Neural progenitor cell (in vitro differentiated cells): ENCODE results near the gene LAMA2. TPM values are rescaled to one million over a fixed set of nuclear protein-coding genes. Genes with fewer than 3 reads are reported as not detected.
"Not testable (repeated sequence)": the region's sequence is repeated elsewhere in the genome, so short reads cannot be mapped to it uniquely, and the experiment has no call there.

ENCODE experiments used
- DNase-seq: peaks from one replicate; pipeline ENCODE4 v3.0.0-alpha.2; 2016; ENCODE audit warnings: low spot score
- H2AFZ ChIP-seq: fragments of 200-600 bp; sonication (generic); replicated peaks from 2 replicates; pipeline ENCODE4 v1.6.1; 2016; ENCODE audit warnings: antibody characterized with exemption
- H3F3A ChIP-seq: fragments of 200-600 bp; sonication (generic); 2 replicates; pipeline ENCODE4 v1.6.1; 2016; ENCODE audit warnings: antibody characterized with exemption, low read depth
- H3K27ac ChIP-seq: fragments of 200-600 bp; sonication (generic); 2 replicates; pipeline ENCODE4 v1.5.1; 2016; ENCODE audit warnings: mild to moderate bottlenecking
- H3K27me3 ChIP-seq: fragments of 200-600 bp; sonication (generic); 2 replicates; pipeline ENCODE4 v1.6.1; 2016; ENCODE audit warnings: mild to moderate bottlenecking, moderate library complexity
- H3K36me3 ChIP-seq: fragments of 200-600 bp; sonication (generic); 2 replicates; pipeline ENCODE4 v1.5.1; 2016
- H3K4me1 ChIP-seq: fragments of 200-600 bp; sonication (generic); 2 replicates; pipeline ENCODE4 v1.6.1; 2016; ENCODE audit warnings: mixed run types
- H3K4me2 ChIP-seq: fragments of 200-600 bp; sonication (generic); 2 replicates; pipeline ENCODE4 v1.6.1; 2016
- H3K4me3 ChIP-seq: fragments of 200-600 bp; sonication (generic); 2 replicates; pipeline ENCODE4 v1.5.1; 2016
- H3K79me2 ChIP-seq: fragments of 200-600 bp; sonication (generic); 2 replicates; pipeline ENCODE4 v1.6.1; 2016; ENCODE audit warnings: low read depth
- H3K9ac ChIP-seq: fragments of 200-600 bp; sonication (generic); 2 replicates; pipeline ENCODE4 v1.6.1; 2016
- H3K9me3 ChIP-seq: fragments of 200-600 bp; sonication (generic); 2 replicates; pipeline ENCODE4 v1.5.1; 2016; ENCODE audit warnings: low read depth
- H4K20me1 ChIP-seq: fragments of 200-600 bp; sonication (generic); 2 replicates; pipeline ENCODE4 v1.6.1; 2016; ENCODE audit warnings: low read depth
- H3K27ac Mint-ChIP-seq: 3 replicates; pipeline ENCODE4 v1.8.0; 2021; ENCODE audit warnings: mixed read lengths
- H3K27me3 Mint-ChIP-seq: 2 replicates; pipeline ENCODE4 v1.8.0; 2022; ENCODE audit warnings: low read depth, mild to moderate bottlenecking, inconsistent platforms, moderate library complexity, mixed read lengths; ENCODE audit not compliant: insufficient read depth
- H3K36me3 Mint-ChIP-seq: 3 replicates; pipeline ENCODE4 v1.8.0; 2021; ENCODE audit warnings: mixed read lengths
- H3K4me1 Mint-ChIP-seq: 3 replicates; pipeline ENCODE4 v1.8.0; 2021; ENCODE audit warnings: mixed read lengths
- H3K4me3 Mint-ChIP-seq: 3 replicates; pipeline ENCODE4 v1.8.0; 2021; ENCODE audit warnings: mild to moderate bottlenecking, moderate library complexity, mixed read lengths
- H3K9me3 Mint-ChIP-seq: 3 replicates; pipeline ENCODE4 v1.8.0; 2020; ENCODE audit warnings: mixed read lengths
- CTCF ChIP-seq: fragments of 200-600 bp; sonication (generic); IDR thresholded peaks from 2 replicates; pipeline ENCODE4 v1.5.1; 2017; ENCODE audit warnings: antibody characterized with exemption, mild to moderate bottlenecking
- EZH2 ChIP-seq: fragments of 200-600 bp; sonication (generic); IDR thresholded peaks from 2 replicates; pipeline ENCODE4 v1.6.1; 2017; ENCODE audit warnings: antibody characterized with exemption, mild to moderate bottlenecking, moderate library complexity
- EZH2phosphoT487 ChIP-seq: fragments of 200-600 bp; sonication (generic); IDR thresholded peaks from 2 replicates; pipeline ENCODE4 v1.6.1; 2017; ENCODE audit warnings: antibody characterized with exemption
- total RNA-seq: library from RNA; depleted of rRNA; stranded (reverse); fragments of >200 nt; gene quantifications from 2 replicates; pipeline ENCODE4 v1.2.3, GENCODE V29; 2015; ENCODE audit warnings: low replicate concordance

LAMA2 gene
- total RNA-seq, 1 donor from 2014 or later, result 1.5 TPM

DNA sequence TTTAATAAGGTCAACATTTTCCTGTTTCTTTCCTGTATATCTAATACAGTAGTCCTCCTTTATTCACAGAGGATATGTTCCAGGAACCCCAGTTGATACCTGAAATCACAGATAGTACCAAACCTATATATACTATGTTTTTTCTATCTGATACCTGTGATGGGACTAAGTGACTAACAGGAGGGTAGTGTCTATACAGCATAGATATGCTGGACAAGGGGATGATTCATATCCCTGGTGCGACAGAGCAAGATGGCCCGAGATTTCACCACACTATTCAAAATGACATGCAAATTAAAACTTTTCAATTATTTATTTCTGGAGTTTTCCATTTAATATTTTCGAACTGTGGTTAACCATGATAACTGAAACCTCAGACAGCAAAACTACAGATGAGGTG is 281.1 kb downstream of the LAMA2 start:
- no peaks in the 10 kb centered on the region for H3K36me3 ChIP-seq
- no peaks in the 10 kb centered on the region for H3K9me3 Mint-ChIP-seq
- H2AFZ ChIP-seq, result no peak overlapping the region
- no peaks in the 10 kb centered on the region for H3K27me3 ChIP-seq
- no peaks in the 10 kb centered on the region for H3K79me2 ChIP-seq
- H3K27ac ChIP-seq, result no peak overlapping the region
- no peaks in the 10 kb centered on the region for H3F3A ChIP-seq
- H4K20me1 ChIP-seq, result no peaks in the 10 kb centered on the region
- no peak overlapping the region for H3K4me3 ChIP-seq
- H3K27me3 Mint-ChIP-seq, result no peaks in the 10 kb centered on the region
- H3K4me1 Mint-ChIP-seq, result no peaks in the 10 kb centered on the region
- no peaks in the 10 kb centered on the region for H3K36me3 Mint-ChIP-seq
- no peak overlapping the region for H3K4me3 Mint-ChIP-seq
- TF ChIP-seq CTCF (no peak), EZH2phosphoT487 (no peak), EZH2 (no peak)
- H3K9ac ChIP-seq, result no peak overlapping the region
- H3K4me1 ChIP-seq, result no peaks in the 10 kb centered on the region
- H3K4me2 ChIP-seq, result no peak overlapping the region
- H3K9me3 ChIP-seq, result no peaks in the 10 kb centered on the region
- H3K27ac Mint-ChIP-seq, result no peak overlapping the region
- DNase-seq, result no peak

GRCh38 chr6:129172279-129172995 is 289.5 kb downstream of the LAMA2 start:
- H3K36me3 ChIP-seq, H3K27me3 Mint-ChIP-seq, H3K4me1 Mint-ChIP-seq, H3K27me3 ChIP-seq, H3F3A ChIP-seq, H3K9me3 ChIP-seq, H3K27ac Mint-ChIP-seq, H3K4me1 ChIP-seq, H3K27ac ChIP-seq, H3K79me2 ChIP-seq, H3K9ac ChIP-seq, H3K36me3 Mint-ChIP-seq, H3K9me3 Mint-ChIP-seq, H4K20me1 ChIP-seq: not testable (repeated sequence)
- Histone ChIP-seq H2AFZ (peak overlapping the region; percentile 93), H3K4me3 (peak overlapping the region; percentile 55), H3K4me2 (peak overlapping the region; percentile 74)
- DNase-seq, result peak; percentile 70
- peak overlapping the region; percentile 75 for H3K4me3 Mint-ChIP-seq

- no peaks in the 10 kb centered on the region for H3K36me3 ChIP-seq
- H4K20me1 ChIP-seq, result no peaks in the 10 kb centered on the region
- H3K36me3 Mint-ChIP-seq, result no peaks in the 10 kb centered on the region
- H3K27me3 ChIP-seq, result no peaks in the 10 kb centered on the region
- H3K9me3 Mint-ChIP-seq, result peaks cover 4% of the 10 kb centered on the region
- no peak overlapping the region for H2AFZ ChIP-seq
- no peak overlapping the region for H3K4me3 Mint-ChIP-seq
- no peak overlapping the region for H3K27ac ChIP-seq
- H3F3A ChIP-seq, result no peaks in the 10 kb centered on the region
- no peak overlapping the region for H3K4me3 ChIP-seq
- H3K79me2 ChIP-seq, result no peaks in the 10 kb centered on the region
- H3K9ac ChIP-seq, result no peak overlapping the region
- H3K27me3 Mint-ChIP-seq, result peaks cover 2% of the 10 kb centered on the region
- H3K27ac Mint-ChIP-seq, result no peak overlapping the region
- no peak overlapping the region for H3K4me2 ChIP-seq
- H3K9me3 ChIP-seq, result no peaks in the 10 kb centered on the region
- DNase-seq, result no peak
- H3K4me1 ChIP-seq, result no peaks in the 10 kb centered on the region
- H3K4me1 Mint-ChIP-seq, result peaks cover 6% of the 10 kb centered on the region
- no peak for TF ChIP-seq CTCF
- no peak for TF ChIP-seq EZH2
- TF ChIP-seq EZH2phosphoT487, result no peak
Observed at GRCh38 chr6:129175066-129175465, 292.1 kb downstream of the LAMA2 start.

DNA sequence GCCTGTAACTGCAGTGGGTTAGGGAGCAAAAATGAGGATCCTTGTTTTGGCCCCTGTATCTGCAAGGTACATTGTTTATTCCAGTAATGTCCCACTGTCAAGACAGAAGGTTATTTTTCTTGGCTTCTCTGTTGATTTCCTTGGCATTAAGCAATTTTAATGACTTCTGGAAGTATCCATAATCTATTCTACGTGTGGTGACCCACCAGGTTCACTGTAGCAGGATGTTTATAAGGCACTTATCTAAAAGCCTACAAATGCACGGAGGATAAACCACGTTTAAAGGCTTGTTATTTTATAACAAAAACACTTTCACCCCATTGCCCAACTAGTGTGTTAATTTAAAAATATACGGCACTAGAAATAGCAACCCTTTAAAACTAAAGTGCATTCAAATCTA is 294.9 kb downstream of the LAMA2 start:
- Histone ChIP-seq H3K36me3 (no peaks in the 10 kb centered on the region), H3K4me3 (no peak overlapping the region), H3K27ac (no peak overlapping the region), H3K27me3 (no peaks in the 10 kb centered on the region), H2AFZ (no peak overlapping the region), H3K9me3 (no peaks in the 10 kb centered on the region), H3F3A (no peaks in the 10 kb centered on the region), H3K4me1 (no peaks in the 10 kb centered on the region), H4K20me1 (no peaks in the 10 kb centered on the region), H3K9ac (no peak overlapping the region), H3K4me2 (no peak overlapping the region), H3K79me2 (no peaks in the 10 kb centered on the region)
- Mint-ChIP-seq H3K4me3 (no peak overlapping the region), H3K36me3 (no peaks in the 10 kb centered on the region), H3K4me1 (peaks cover 5% of the 10 kb centered on the region), H3K27ac (no peak overlapping the region), H3K9me3 (peaks cover 4% of the 10 kb centered on the region), H3K27me3 (peaks cover 2% of the 10 kb centered on the region)
- no peak for TF ChIP-seq EZH2
- no peak for DNase-seq
